ENCODE results near the gene STK25. TPM values are rescaled to one million over a fixed set of nuclear protein-coding genes. Genes with fewer than 3 reads are reported as not detected.

The STK25 gene
- total and polyA plus RNA-seq, 2 experiments from 2014 or later, result 183 to 192 TPM

DNA sequence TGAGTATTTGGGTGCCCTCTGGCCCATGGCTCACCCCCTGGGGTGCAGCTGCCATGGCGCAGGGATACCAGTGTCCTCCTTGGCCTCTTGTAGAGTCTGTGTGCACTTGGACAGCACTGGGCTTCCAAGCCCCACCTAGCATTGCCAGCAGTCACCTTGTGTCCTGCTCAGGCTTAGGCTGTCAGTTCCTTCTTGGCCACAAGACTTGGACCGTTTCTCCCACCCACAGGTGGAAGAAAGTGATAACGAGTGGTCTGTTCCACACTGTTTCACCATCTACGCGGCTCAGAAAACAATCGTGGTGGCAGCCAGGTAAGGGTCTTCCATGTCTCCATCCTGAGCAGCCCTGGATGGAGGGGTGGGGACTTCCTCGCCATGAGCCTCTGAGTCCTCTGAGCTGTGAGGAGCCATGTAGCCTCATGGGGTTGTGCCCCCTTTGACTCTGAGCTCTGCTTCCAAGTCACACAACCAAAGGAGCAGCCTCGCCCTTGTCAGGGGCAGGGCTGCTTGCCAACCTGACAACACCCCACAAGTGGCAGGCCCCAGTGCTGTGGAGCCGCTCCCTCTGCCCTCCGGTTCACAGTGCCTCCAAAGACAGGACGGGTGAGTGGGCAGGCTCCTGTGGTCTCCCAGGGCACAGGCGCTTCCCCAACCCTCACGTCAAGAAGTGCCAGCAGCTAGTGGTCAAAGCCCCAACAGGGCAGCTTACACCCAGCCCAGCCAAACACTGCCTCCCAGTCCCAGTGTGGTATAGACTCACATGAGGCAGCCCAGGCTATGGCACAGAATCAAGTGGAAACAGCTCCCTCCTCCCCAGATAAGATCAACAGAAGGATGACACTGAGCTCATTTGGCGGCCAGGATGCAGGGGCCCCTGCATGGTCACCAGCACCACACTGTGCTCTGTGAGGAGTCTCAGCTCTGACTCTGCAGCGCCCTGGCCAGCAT is 18.4 kb downstream of the STK25 start:
- Histone ChIP-seq H3K4me3 (no peak overlapping the region), H4K20me1 (ENCODE audit: insufficient read depth, poor library complexity, severe bottlenecking) (no peaks in the 10 kb centered on the region), H3K4me1 (ENCODE audit: insufficient read depth) (no peaks in the 10 kb centered on the region), H3K9me2 (replicated peaks; ENCODE audit: insufficient read depth) (no peaks in the 10 kb centered on the region), H3K27ac (no peak overlapping the region), H3K79me2 (no peaks in the 10 kb centered on the region), H3K27me3 (no peaks in the 10 kb centered on the region), H3K36me3 (replicated peaks; ENCODE audit: insufficient read depth, low read depth) (no peaks in the 10 kb centered on the region), H2AFZ (no peak overlapping the region), H3K4me2 (no peak overlapping the region), H3K9me3 (ENCODE audit: low read depth) (no peaks in the 10 kb centered on the region)
- DNase-seq (ENCODE audit: low spot score), result no peak
- no peak for TF ChIP-seq EZH2phosphoT487 (IDR thresholded peaks at IDR 0.05; ENCODE audit: low read depth, severe bottlenecking, unreplicated experiment)
- no peak for TF ChIP-seq EZH2 (IDR thresholded peaks at IDR 0.05; ENCODE audit: borderline replicate concordance)
- no peak for TF ChIP-seq CTCF (IDR thresholded peaks at IDR 0.05; ENCODE audit: poor library complexity)
- WGBS (ENCODE audit: low lambda C conversion rate, missing lambda C conversion rate), result 93% methylated on average over 15 of the region's 15 CpGs

- no peaks in the 10 kb centered on the region for H3K9me3 ChIP-seq (ENCODE audit: low read depth)
- H3K4me1 ChIP-seq (ENCODE audit: insufficient read depth), result no peaks in the 10 kb centered on the region
- H3K27me3 ChIP-seq, result no peaks in the 10 kb centered on the region
- no peaks in the 10 kb centered on the region for H3K36me3 ChIP-seq (replicated peaks; ENCODE audit: insufficient read depth, low read depth)
- no peaks in the 10 kb centered on the region for H4K20me1 ChIP-seq (ENCODE audit: insufficient read depth, poor library complexity, severe bottlenecking)
- H3K4me2 ChIP-seq, result no peak overlapping the region
- no peaks in the 10 kb centered on the region for H3K9me2 ChIP-seq (replicated peaks; ENCODE audit: insufficient read depth)
- 88% methylated on average over 3 of the region's 3 CpGs for WGBS (ENCODE audit: low lambda C conversion rate, missing lambda C conversion rate)
- H2AFZ ChIP-seq, result no peak overlapping the region
- no peaks in the 10 kb centered on the region for H3K79me2 ChIP-seq
- TF ChIP-seq CTCF (IDR thresholded peaks at IDR 0.05; ENCODE audit: poor library complexity) (no peak), EZH2 (IDR thresholded peaks at IDR 0.05; ENCODE audit: borderline replicate concordance) (no peak), EZH2phosphoT487 (IDR thresholded peaks at IDR 0.05; ENCODE audit: low read depth, severe bottlenecking, unreplicated experiment) (no peak)
- no peak overlapping the region for H3K27ac ChIP-seq
- DNase-seq (ENCODE audit: low spot score), result no peak
- H3K4me3 ChIP-seq, result no peak overlapping the region
Measured at GRCh38 chr2:241489088-241489487, 19.3 kb downstream of the STK25 start.

DNA sequence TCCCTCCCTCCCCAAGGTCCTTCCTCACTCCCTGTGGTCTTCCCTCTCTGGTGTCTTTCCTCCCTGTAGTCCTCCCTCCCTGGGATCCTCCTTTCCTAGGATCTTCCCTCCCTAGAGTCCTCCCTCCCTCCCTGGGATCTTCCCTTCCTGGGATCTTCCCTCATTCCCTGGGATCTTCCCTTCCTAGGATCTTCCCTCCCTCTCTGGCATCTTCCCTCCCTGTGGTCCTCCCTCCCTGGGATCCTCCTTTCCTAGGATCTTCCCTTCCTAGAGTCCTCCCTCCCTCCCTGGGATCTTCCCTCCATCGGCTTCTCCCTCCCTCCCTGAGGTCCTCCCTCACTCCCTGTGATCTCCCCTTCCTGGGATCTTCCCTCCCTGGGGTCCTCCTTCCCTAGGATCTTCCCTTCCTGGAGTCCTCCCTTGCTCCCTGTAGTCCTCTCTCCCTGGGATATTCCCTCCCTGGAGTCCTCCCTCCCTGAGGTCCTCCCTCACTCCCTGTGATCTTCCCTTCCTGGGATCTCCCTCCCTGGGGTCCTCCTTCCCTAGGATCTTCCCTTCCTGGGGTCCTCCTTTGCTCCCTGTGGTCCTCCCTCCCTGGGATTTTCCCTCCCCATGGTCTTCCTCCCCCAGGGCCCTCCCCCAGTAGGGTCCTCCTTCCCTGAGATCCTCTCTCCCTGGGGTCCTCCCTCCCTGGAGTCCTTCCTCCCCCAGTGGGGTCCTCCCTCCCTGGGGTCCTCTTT is 23.0 kb downstream of the STK25 start:
- no peak for TF ChIP-seq EZH2 (IDR thresholded peaks at IDR 0.05; ENCODE audit: borderline replicate concordance)
- no peak for TF ChIP-seq EZH2phosphoT487 (IDR thresholded peaks at IDR 0.05; ENCODE audit: low read depth, severe bottlenecking, unreplicated experiment)
- TF ChIP-seq CTCF (IDR thresholded peaks at IDR 0.05; ENCODE audit: poor library complexity), result no peak
- Histone ChIP-seq H3K27me3 (no peaks in the 10 kb centered on the region), H3K4me2 (no peak overlapping the region), H3K36me3 (replicated peaks; ENCODE audit: insufficient read depth, low read depth) (no peaks in the 10 kb centered on the region), H3K4me3 (no peak overlapping the region), H3K4me1 (ENCODE audit: insufficient read depth) (no peaks in the 10 kb centered on the region), H3K79me2 (no peaks in the 10 kb centered on the region), H2AFZ (no peak overlapping the region), H3K9me2 (replicated peaks; ENCODE audit: insufficient read depth) (no peaks in the 10 kb centered on the region), H4K20me1 (ENCODE audit: insufficient read depth, poor library complexity, severe bottlenecking) (no peaks in the 10 kb centered on the region), H3K9me3 (ENCODE audit: low read depth) (no peaks in the 10 kb centered on the region), H3K27ac (no peak overlapping the region)
- no CpG with 5 or more reads among the region's 1 CpG for WGBS (ENCODE audit: low lambda C conversion rate, missing lambda C conversion rate)
- DNase-seq (ENCODE audit: low spot score), result no peak
